Chondrocyte (in vitro differentiated cells): ENCODE measurements around the gene AMPD2. TPM values are rescaled to one million over a fixed set of nuclear protein-coding genes. Genes with fewer than 3 reads are reported as not detected.
A peak's percentile ranks its signal among the peaks of the same experiment; 100 is the strongest.

Source experiments
- DNase-seq: peaks from one replicate; pipeline ENCODE4 v3.0.0; 2021; ENCODE audit warnings: mixed read lengths, low spot score
- H3K27ac Mint-ChIP-seq: one replicate; pipeline ENCODE4 v1.8.0; 2021; ENCODE audit warnings: mild to moderate bottlenecking, moderate library complexity, mixed read lengths; ENCODE audit not compliant: unreplicated experiment
- H3K27me3 Mint-ChIP-seq: 2 replicates; pipeline ENCODE4 v1.8.0; 2021; ENCODE audit warnings: low read depth, mixed read lengths
- H3K36me3 Mint-ChIP-seq: 2 replicates; pipeline ENCODE4 v1.8.0; 2021; ENCODE audit warnings: low read depth, mixed read lengths
- H3K4me1 Mint-ChIP-seq: 2 replicates; pipeline ENCODE4 v1.8.0; 2021; ENCODE audit warnings: low read depth, mild to moderate bottlenecking, mixed read lengths
- H3K4me3 Mint-ChIP-seq: one replicate; pipeline ENCODE4 v1.8.0; 2021; ENCODE audit warnings: mild to moderate bottlenecking, moderate library complexity, mixed read lengths; ENCODE audit not compliant: unreplicated experiment
- H3K9me3 Mint-ChIP-seq: 2 replicates; pipeline ENCODE4 v1.8.0; 2021; ENCODE audit warnings: low read depth, mixed read lengths
- CTCF ChIP-seq: fragments of 200-600 bp; sonication (generic); IDR thresholded peaks from 2 replicates; pipeline ENCODE4 v1.5.0; 2021; ENCODE audit warnings: antibody characterized with exemption, mild to moderate bottlenecking, moderate library complexity
- total RNA-seq: library from RNA; stranded (reverse); gene quantifications from 3 replicates; pipeline ENCODE4 v1.2.1, GENCODE V29; 2021

AMPD2 gene
- total RNA-seq, 1 donor from 2014 or later: 74.2 TPM

GRCh38 chr1:109642626-109643025, 23.0 kb downstream of the AMPD2 start:
- H3K4me3 Mint-ChIP-seq: no peak overlapping the region
- DNase-seq: no peak
- H3K4me1 Mint-ChIP-seq: peaks cover 15% of the 10 kb centered on the region
- no peaks in the 10 kb centered on the region for H3K36me3 Mint-ChIP-seq
- H3K27me3 Mint-ChIP-seq: no peaks in the 10 kb centered on the region
- no peak overlapping the region for H3K27ac Mint-ChIP-seq
- TF ChIP-seq CTCF: no peak
- peaks cover 8% of the 10 kb centered on the region for H3K9me3 Mint-ChIP-seq

- DNase-seq: peak; percentile 85
- Mint-ChIP-seq H3K9me3 (peaks cover 8% of the 10 kb centered on the region), H3K36me3 (no peaks in the 10 kb centered on the region), H3K27me3 (no peaks in the 10 kb centered on the region), H3K4me1 (peaks cover 15% of the 10 kb centered on the region), H3K4me3 (no peak overlapping the region), H3K27ac (peak overlapping the region; percentile 49)
- peak; percentile 92 for TF ChIP-seq CTCF
Measured at GRCh38 chr1:109643385-109644230, 24.0 kb downstream of the AMPD2 start.

- H3K4me1 Mint-ChIP-seq: peaks cover 15% of the 10 kb centered on the region
- no peaks in the 10 kb centered on the region for H3K36me3 Mint-ChIP-seq
- TF ChIP-seq CTCF: no peak
- DNase-seq: peak; percentile 28
- peak overlapping the region; percentile 32 for H3K27ac Mint-ChIP-seq
- H3K27me3 Mint-ChIP-seq: no peaks in the 10 kb centered on the region
- no peak overlapping the region for H3K4me3 Mint-ChIP-seq
- peaks cover 8% of the 10 kb centered on the region for H3K9me3 Mint-ChIP-seq
Measured at GRCh38 chr1:109644670-109645069, 25.0 kb downstream of the AMPD2 start.

GRCh38 chr1:109649491-109649914, 29.9 kb downstream of the AMPD2 start:
- peaks cover 23% of the 10 kb centered on the region for H3K4me1 Mint-ChIP-seq
- DNase-seq: no peak
- no peaks in the 10 kb centered on the region for H3K27me3 Mint-ChIP-seq
- no peak overlapping the region for H3K4me3 Mint-ChIP-seq
- TF ChIP-seq CTCF: peak; percentile 66
- H3K36me3 Mint-ChIP-seq: no peaks in the 10 kb centered on the region
- H3K27ac Mint-ChIP-seq: no peak overlapping the region
- H3K9me3 Mint-ChIP-seq: peaks cover 8% of the 10 kb centered on the region

- H3K4me1 Mint-ChIP-seq: peaks cover 26% of the 10 kb centered on the region
- H3K36me3 Mint-ChIP-seq: no peaks in the 10 kb centered on the region
- no peak for TF ChIP-seq CTCF
- H3K9me3 Mint-ChIP-seq: peaks cover 8% of the 10 kb centered on the region
- H3K27ac Mint-ChIP-seq: peak overlapping the region; percentile 61
- no peak for DNase-seq
- no peak overlapping the region for H3K4me3 Mint-ChIP-seq
- no peaks in the 10 kb centered on the region for H3K27me3 Mint-ChIP-seq
Measured at GRCh38 chr1:109650609-109651008, 31.0 kb downstream of the AMPD2 start.
